Measurements from ENCODE around the gene MT1G. TPM values are rescaled to one million over a fixed set of nuclear protein-coding genes. Genes with fewer than 3 reads are reported as not detected.

Gene MT1G
- total RNA-seq, 3 donors from 2014 or later (not counting 1 experiment from before 2014, with no cell fraction given) = 0.80 to 1.5 TPM; not detected in 1

DNA sequence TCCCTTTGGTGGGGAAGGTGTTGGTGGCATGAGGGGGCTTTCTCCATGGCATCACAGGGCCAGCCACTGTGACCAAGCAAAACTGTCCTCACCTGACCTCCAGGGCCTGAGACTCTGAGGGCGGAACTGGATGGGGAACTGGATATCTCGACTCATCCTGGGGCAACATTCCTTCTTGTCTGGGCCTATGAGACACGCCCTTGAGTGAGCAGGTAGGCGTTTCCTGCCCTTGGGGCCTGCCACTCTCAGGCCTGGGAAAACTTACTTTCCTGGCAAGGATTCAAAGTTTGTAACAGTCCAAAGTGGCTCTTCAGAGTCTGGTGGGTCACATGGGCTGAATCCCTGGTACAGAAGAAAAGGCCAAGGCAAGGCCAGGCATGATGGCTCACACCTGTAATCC, 24.0 kb upstream of the MT1G start:
- DNase-seq (no peak), ATAC-seq (no peak)
- H3K27ac ChIP-seq (ENCODE audit: low read length) = no peak overlapping the region
- no peaks in the 10 kb centered on the region for H3K4me1 ChIP-seq (ENCODE audit: control insufficient read depth, insufficient read depth, low read length)
- 87% methylated on average over 4 of the region's 4 CpGs for WGBS (ENCODE audit: insufficient coverage)
- no peak overlapping the region for H3K27ac Mint-ChIP-seq
- H3K9me3 ChIP-seq (ENCODE audit: control insufficient read depth, insufficient read depth, low read length) = no peaks in the 10 kb centered on the region
- H3K4me1 Mint-ChIP-seq = no peaks in the 10 kb centered on the region
- intact Hi-C loops (cut with micrococcal nuclease) = no loop called here
- peaks cover 7 to 20% of the 10 kb centered on the region in 2 donors for H3K27me3 Mint-ChIP-seq (ENCODE audit: low read depth in 2 of 2)
- no peaks in the 10 kb centered on the region for H3K36me3 ChIP-seq (ENCODE audit: control insufficient read depth, insufficient read depth, low read length)
- TF ChIP-seq CTCF (IDR thresholded peaks at IDR 0.05) = no peak
- H3K36me3 Mint-ChIP-seq = no peaks in the 10 kb centered on the region
- H3K4me3 ChIP-seq (ENCODE audit: low read length) = no peak overlapping the region
- no peaks in the 10 kb centered on the region for H3K27me3 ChIP-seq (ENCODE audit: control insufficient read depth, insufficient read depth, low read length)
- no peaks in the 10 kb centered on the region for H3K9me3 Mint-ChIP-seq
- no peak overlapping the region for H3K4me3 Mint-ChIP-seq

DNA sequence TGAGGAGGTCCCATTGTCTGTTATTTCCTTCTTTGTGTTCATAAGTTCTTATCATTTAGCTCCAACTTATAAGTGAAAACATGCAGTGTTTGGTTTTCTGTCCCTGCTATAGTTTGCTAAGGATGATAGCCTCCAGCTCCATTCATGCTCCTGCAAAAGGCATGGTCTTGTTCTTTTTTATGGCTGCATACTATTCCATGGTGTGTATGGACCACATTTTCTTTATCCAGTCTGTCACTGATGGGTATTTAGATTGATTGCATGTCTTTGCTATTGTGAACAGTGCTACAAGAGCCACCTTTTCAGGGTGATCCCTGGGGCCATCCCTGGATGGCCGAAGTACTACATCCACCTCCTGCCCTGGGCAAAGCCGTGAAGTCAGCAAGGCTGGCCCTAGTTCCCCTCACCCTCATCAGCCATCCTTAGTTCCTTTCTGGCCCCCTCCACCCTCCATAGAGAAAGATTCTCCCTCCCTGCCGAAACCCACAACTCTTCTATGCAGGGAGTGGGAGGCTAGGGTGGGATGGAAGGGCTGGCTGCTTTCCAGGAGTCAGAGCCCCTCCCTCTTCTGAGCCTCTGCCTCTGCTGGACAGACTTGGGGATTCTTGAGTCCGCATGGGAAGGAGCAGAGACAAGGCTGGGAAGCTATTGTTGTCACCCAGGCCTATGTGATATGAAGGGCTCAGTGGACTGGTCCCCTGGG, 22.7 kb upstream of the MT1G start:
- DNase-seq (no peak), ATAC-seq (no peak)
- H3K27ac ChIP-seq (ENCODE audit: low read length) = no peak overlapping the region
- Mint-ChIP-seq H3K27me3 (ENCODE audit: low read depth in 2 of 2) (peaks cover 7 to 20% of the 10 kb centered on the region in 2 donors), H3K36me3 (no peaks in the 10 kb centered on the region), H3K9me3 (no peaks in the 10 kb centered on the region), H3K4me3 (no peak overlapping the region), H3K4me1 (no peaks in the 10 kb centered on the region), H3K27ac (no peak overlapping the region)
- TF ChIP-seq CTCF (IDR thresholded peaks at IDR 0.05) = no peak
- no peak overlapping the region for H3K4me3 ChIP-seq (ENCODE audit: low read length)
- intact Hi-C loops (cut with micrococcal nuclease) = no loop called here
- no peaks in the 10 kb centered on the region for H3K9me3 ChIP-seq (ENCODE audit: control insufficient read depth, insufficient read depth, low read length)
- H3K27me3 ChIP-seq (ENCODE audit: control insufficient read depth, insufficient read depth, low read length) = no peaks in the 10 kb centered on the region
- no peaks in the 10 kb centered on the region for H3K4me1 ChIP-seq (ENCODE audit: control insufficient read depth, insufficient read depth, low read length)
- 97% methylated on average over 3 of the region's 4 CpGs for WGBS (ENCODE audit: insufficient coverage)
- no peaks in the 10 kb centered on the region for H3K36me3 ChIP-seq (ENCODE audit: control insufficient read depth, insufficient read depth, low read length)

- Mint-ChIP-seq H3K4me3 (no peak overlapping the region), H3K27me3 (ENCODE audit: low read depth in 2 of 2) (peaks cover 7 to 20% of the 10 kb centered on the region in 2 donors), H3K9me3 (no peaks in the 10 kb centered on the region), H3K27ac (no peak overlapping the region), H3K4me1 (no peaks in the 10 kb centered on the region), H3K36me3 (no peaks in the 10 kb centered on the region)
- H3K4me3 ChIP-seq (ENCODE audit: low read length) = no peak overlapping the region
- TF ChIP-seq CTCF (IDR thresholded peaks at IDR 0.05) = no peak
- no peaks in the 10 kb centered on the region for H3K27me3 ChIP-seq (ENCODE audit: control insufficient read depth, insufficient read depth, low read length)
- H3K27ac ChIP-seq (ENCODE audit: low read length) = no peak overlapping the region
- intact Hi-C loops (cut with micrococcal nuclease) = no loop called here
- no peak for ATAC-seq
- H3K36me3 ChIP-seq (ENCODE audit: control insufficient read depth, insufficient read depth, low read length) = no peaks in the 10 kb centered on the region
- no peak for DNase-seq
- H3K4me1 ChIP-seq (ENCODE audit: control insufficient read depth, insufficient read depth, low read length) = no peaks in the 10 kb centered on the region
- H3K9me3 ChIP-seq (ENCODE audit: control insufficient read depth, insufficient read depth, low read length) = no peaks in the 10 kb centered on the region
- WGBS (ENCODE audit: insufficient coverage) = 82% methylated on average over 3 of the region's 3 CpGs
Measured at GRCh38 chr16:56689171-56689570, 21.3 kb upstream of the MT1G start.

GRCh38 chr16:56688762-56689161, 20.9 kb upstream of the MT1G start:
- H3K4me1 Mint-ChIP-seq = no peaks in the 10 kb centered on the region
- no peaks in the 10 kb centered on the region for H3K27me3 ChIP-seq (ENCODE audit: control insufficient read depth, insufficient read depth, low read length)
- DNase-seq (no peak), ATAC-seq (no peak)
- H3K36me3 Mint-ChIP-seq = no peaks in the 10 kb centered on the region
- TF ChIP-seq CTCF (IDR thresholded peaks at IDR 0.05) = no peak
- no peak overlapping the region for H3K27ac ChIP-seq (ENCODE audit: low read length)
- H3K4me3 Mint-ChIP-seq = no peak overlapping the region
- peaks cover 7 to 20% of the 10 kb centered on the region in 2 donors for H3K27me3 Mint-ChIP-seq (ENCODE audit: low read depth in 2 of 2)
- no peak overlapping the region for H3K27ac Mint-ChIP-seq
- intact Hi-C loops (cut with micrococcal nuclease) = no loop called here
- no peaks in the 10 kb centered on the region for H3K4me1 ChIP-seq (ENCODE audit: control insufficient read depth, insufficient read depth, low read length)
- WGBS (ENCODE audit: insufficient coverage) = 52% methylated on average over 1 of the region's 1 CpG
- H3K9me3 ChIP-seq (ENCODE audit: control insufficient read depth, insufficient read depth, low read length) = no peaks in the 10 kb centered on the region
- H3K4me3 ChIP-seq (ENCODE audit: low read length) = no peak overlapping the region
- H3K36me3 ChIP-seq (ENCODE audit: control insufficient read depth, insufficient read depth, low read length) = no peaks in the 10 kb centered on the region
- no peaks in the 10 kb centered on the region for H3K9me3 Mint-ChIP-seq
